GM19467 (cell line): ENCODE results near the gene PM20D2.

ENCODE experiments used
- ATAC-seq: cut with Tn5 transposase; IDR thresholded peaks from one replicate; pipeline ENCODE4 v1.9.1; 2021; ENCODE audit warnings: mild to moderate bottlenecking, moderate library complexity; ENCODE audit not compliant: unreplicated experiment

The PM20D2 gene

DNA sequence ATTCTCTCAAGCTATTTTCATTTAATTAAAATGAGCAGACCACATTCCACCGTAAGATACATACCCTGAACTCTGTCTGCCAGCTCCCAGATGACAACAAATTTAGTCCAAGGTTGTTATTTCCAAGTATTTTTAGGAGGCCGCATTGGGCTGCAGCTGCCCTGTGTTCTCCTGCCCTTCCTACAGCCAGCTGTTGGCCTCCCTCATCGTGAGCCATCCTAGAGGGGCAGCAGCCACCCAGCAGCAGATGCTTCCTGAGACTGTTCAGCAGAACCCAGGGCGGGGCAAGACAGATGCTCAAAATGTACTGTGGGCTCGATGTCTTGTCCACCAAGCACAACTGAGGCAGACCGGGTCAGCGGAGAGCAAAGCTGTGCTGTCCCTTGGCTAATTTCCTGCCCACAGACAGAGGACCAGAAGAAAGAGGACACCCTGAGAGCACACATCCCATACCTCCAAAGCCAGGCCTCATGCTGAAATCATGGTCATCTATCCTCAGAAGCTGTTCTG lies 54.9 kb downstream of the PM20D2 start:
- no peak for ATAC-seq

DNA sequence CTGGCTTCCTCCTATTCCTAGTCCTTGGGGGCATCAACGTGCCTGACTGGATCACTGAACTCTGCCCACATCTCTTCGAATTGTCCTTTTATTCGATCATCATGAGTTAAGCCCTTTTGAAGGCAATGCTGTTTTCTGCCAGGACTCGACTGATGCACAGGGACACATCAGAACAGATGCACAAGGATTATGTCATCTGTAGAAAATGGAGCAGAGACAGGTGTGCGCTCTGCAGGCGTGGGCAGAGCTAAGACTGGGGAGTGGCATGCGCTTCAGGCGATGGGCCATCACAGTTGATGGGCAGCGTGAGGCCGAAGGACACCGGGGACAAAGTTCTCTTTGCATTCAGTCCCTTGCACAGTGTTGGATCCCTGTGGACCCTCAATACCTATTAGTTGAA lies 58.2 kb downstream of the PM20D2 start:
- no peak for ATAC-seq

DNA sequence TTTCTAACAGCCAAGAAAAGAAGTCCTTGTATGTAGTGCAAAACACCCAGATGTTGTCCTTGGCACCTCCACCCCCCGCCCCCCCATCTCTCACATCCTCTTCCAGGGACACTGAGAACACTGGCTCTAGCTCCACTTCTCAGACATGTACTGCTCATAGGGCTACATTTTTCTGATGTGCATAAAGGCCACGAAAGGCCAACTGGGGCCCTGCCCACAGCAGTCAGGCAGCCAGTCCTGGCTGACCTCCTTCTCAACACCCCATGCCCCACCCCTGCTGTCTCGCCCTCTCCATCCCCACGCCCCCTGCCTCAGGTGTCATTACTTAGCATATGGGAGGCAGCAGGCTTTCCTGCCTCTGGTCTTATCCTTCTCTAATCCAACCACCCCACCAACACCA lies 60.0 kb downstream of the PM20D2 start:
- ATAC-seq: no peak

DNA sequence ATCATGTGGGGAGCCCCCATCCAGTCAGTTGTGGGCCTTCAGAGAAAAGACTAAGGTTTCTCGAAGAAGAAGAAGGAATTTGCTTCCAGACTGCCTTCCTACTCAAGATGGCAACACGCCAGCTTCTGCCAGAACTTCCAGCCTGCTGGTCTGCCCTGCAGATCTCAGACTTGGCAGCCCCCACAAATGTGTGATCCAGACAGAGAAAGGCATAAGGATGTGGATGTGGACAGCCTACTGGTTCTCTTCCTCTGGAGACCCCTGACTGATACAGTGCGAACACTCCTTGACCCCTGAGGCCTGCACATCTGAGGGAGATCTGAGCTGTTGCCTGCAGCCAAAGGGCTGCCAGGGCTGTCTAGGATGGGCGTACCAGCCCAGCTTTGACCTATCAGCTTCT lies 62.7 kb downstream of the PM20D2 start:
- no peak for ATAC-seq

DNA sequence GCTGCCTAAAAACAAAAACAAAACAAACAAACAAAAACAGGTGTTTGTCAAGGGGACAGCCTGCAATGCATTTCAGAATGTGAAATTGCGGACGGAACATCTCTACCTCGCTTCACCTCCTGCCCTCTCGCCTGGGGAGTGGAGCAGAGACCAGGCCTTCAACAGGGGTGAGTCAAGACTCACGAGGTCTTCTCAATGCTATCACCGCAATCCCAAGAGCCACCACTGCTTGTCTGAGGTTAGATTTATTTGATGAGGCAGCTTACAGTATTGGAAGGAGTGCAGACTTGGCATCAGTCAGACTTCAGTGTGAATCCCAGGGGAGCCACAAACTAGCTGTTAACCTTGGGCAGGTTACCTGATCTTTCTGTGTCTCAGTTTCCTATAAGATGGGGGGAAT lies 63.6 kb downstream of the PM20D2 start:
- no peak for ATAC-seq

DNA sequence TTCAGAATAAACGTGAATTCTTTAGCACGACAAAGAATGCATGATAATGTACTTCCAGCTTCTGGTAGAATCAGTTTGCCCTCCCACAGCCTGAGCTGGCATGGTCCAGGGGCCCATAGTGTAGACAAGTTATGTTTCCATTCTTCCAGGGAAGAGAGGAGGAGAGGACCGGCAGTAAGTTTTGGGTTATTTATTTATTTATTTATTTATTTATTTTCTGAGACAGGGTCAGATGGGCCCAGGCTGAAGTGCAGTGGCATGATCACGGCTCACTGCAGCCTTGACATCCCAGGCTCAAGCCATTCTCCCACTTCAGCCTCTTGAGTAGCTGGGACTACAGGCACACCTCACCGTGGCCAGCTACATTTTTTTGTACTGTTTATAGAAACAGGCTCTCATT lies 66.6 kb downstream of the PM20D2 start:
- ATAC-seq: no peak

DNA sequence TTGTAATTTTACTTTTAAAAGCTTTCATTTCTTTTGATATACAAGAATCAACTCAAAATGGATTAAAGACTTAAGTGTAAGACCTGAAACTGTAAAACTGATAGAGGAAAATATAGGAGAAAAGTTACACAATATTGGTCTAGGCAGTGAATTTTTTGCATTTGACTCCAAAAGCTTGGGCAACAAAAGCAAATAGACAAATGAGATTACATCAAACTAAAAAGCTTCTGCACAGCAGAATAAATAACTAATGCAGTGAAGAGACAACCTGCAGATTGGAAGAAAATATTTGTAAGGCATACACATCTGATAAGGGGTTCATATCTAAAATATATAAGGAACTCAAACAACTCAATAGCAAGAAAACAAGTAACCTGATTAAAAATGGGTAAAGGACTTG lies 68.3 kb downstream of the PM20D2 start:
- ATAC-seq: no peak
